WERI-Rb-1 (cell line): ENCODE measurements around the gene ZC3H14.

Experiments
- DNase-seq: peaks from one replicate; pipeline ENCODE4 v3.0.0-alpha.2; 2020
- H3K27ac ChIP-seq: fragments of 250-450 bp; sonication (Bioruptor Pico); 2 replicates; pipeline ENCODE4 v1.5.1; 2020; ENCODE audit warnings: mild to moderate bottlenecking, moderate library complexity
- H3K27me3 ChIP-seq: fragments of 250-450 bp; sonication (Bioruptor Pico); 2 replicates; pipeline ENCODE4 v1.5.1; 2021; ENCODE audit warnings: mild to moderate bottlenecking, low read depth, moderate library complexity; ENCODE audit not compliant: insufficient read depth, severe bottlenecking
- H3K36me3 ChIP-seq: fragments of 250-450 bp; sonication (Bioruptor Pico); 2 replicates; pipeline ENCODE4 v1.5.1; 2020; ENCODE audit warnings: mild to moderate bottlenecking, moderate library complexity
- H3K4me3 ChIP-seq: 2 replicates; pipeline ENCODE4 v1.5.1; 2011; ENCODE audit warnings: low read depth, mild to moderate bottlenecking, control low read depth, low read length
- H3K9me3 ChIP-seq: fragments of 250-450 bp; sonication (Bioruptor Pico); 2 replicates; pipeline ENCODE4 v1.5.1; 2021; ENCODE audit warnings: mild to moderate bottlenecking, moderate library complexity; ENCODE audit not compliant: severe bottlenecking
- TF ChIP-seq, protein P1 (sequence below): IDR thresholded peaks from 2 replicates; pipeline ENCODE4 v1.5.1; 2011; ENCODE audit warnings: low read depth, mild to moderate bottlenecking, control low read depth, inconsistent platforms, low read length

ZC3H14 gene

DNA sequence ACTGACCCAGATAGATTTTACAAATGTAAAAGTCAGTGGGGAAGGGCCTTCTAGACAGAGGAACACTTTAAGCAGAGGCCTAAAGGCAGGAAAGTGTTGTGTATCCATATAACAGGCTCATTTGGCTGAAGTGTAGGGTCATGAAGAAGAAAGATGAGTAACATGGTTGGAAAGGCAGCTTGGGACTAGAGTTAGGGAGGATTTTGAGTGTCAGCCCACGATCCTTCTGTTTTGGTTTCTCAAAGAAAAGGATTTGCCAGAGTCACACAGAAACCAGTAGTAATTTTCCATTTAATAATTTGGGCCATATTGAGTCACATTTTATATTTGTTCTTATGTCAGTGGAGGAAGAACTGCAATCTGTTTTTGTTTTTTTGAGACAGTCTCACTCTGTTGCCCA lies 76.4 kb downstream of the ZC3H14 start:
- H3K27me3 ChIP-seq = no peaks in the 10 kb centered on the region
- H3K4me3 ChIP-seq = no peak overlapping the region
- DNase-seq = no peak
- H3K9me3 ChIP-seq = no peaks in the 10 kb centered on the region
- TF ChIP-seq, protein P1, sequence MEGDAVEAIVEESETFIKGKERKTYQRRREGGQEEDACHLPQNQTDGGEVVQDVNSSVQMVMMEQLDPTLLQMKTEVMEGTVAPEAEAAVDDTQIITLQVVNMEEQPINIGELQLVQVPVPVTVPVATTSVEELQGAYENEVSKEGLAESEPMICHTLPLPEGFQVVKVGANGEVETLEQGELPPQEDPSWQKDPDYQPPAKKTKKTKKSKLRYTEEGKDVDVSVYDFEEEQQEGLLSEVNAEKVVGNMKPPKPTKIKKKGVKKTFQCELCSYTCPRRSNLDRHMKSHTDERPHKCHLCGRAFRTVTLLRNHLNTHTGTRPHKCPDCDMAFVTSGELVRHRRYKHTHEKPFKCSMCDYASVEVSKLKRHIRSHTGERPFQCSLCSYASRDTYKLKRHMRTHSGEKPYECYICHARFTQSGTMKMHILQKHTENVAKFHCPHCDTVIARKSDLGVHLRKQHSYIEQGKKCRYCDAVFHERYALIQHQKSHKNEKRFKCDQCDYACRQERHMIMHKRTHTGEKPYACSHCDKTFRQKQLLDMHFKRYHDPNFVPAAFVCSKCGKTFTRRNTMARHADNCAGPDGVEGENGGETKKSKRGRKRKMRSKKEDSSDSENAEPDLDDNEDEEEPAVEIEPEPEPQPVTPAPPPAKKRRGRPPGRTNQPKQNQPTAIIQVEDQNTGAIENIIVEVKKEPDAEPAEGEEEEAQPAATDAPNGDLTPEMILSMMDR = no peak
- H3K36me3 ChIP-seq = peaks cover 17% of the 10 kb centered on the region
- H3K27ac ChIP-seq = no peak overlapping the region

DNA sequence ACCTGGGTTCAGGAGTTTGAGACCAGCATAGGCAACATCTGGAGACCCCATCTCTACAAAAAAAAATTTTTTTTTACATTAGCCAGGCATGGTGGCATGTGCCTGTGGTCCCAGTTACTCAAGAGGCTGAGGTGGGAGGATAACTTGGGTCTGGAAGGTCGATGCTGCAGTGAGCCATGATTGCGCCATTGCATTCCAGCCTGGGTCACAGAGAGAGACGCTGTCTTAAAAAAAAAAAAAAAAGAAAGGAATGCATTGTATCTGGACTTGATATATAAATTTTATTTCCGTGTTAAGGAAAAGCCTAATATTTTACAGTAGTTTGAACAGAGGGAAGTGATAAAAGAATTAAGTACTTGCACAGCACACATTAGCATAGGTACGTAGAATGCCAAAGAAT lies 97.2 kb downstream of the ZC3H14 start:
- H3K27me3 ChIP-seq = no peaks in the 10 kb centered on the region
- H3K9me3 ChIP-seq = no peaks in the 10 kb centered on the region
- TF ChIP-seq, protein P1 = no peak
- DNase-seq = no peak
- H3K4me3 ChIP-seq = no peak overlapping the region
- peaks cover 40% of the 10 kb centered on the region for H3K36me3 ChIP-seq
- no peak overlapping the region for H3K27ac ChIP-seq

DNA sequence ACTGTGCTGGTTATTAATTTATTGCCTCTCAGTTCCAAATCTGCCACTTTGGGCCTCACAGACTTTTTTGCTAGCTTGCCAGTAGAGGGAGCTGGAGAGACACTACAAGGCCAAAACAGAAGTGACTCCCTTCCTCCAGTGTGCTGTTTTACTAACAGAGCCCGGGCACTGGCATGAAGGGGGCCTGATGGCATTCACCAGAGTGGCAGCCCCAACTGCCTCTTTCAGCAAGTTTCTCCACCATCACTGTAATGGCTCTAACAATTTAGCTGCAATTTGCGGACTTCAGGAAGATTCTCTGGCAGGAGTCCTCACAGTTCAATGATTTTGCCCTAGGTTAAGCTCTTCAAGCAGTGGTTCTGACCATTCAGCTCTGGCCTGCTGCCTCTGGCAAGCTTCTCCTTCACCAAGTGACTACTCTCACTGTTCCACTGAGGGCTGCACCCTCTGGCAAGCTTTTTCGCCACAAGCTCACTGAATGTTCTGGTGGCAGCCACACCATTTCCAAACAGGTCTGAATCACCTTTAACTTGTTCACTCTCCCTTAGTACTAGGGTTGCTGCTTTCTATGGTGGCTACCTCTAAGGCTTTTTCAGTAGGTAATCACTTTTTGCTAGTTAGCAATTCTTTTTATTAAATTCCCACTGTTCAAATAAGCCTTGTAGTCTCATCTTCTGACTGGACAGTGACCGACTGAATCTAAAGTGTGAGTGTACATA lies 104.9 kb downstream of the ZC3H14 start:
- Histone ChIP-seq H3K9me3 (no peaks in the 10 kb centered on the region), H3K27me3 (no peaks in the 10 kb centered on the region), H3K27ac (peak overlapping the region; percentile 39; the same call in 1 of the 2 replicates), H3K4me3 (no peak overlapping the region), H3K36me3 (peaks cover 6% of the 10 kb centered on the region)
- peak; percentile 55 for DNase-seq
- TF ChIP-seq, protein P1 = peak; percentile 88

DNA sequence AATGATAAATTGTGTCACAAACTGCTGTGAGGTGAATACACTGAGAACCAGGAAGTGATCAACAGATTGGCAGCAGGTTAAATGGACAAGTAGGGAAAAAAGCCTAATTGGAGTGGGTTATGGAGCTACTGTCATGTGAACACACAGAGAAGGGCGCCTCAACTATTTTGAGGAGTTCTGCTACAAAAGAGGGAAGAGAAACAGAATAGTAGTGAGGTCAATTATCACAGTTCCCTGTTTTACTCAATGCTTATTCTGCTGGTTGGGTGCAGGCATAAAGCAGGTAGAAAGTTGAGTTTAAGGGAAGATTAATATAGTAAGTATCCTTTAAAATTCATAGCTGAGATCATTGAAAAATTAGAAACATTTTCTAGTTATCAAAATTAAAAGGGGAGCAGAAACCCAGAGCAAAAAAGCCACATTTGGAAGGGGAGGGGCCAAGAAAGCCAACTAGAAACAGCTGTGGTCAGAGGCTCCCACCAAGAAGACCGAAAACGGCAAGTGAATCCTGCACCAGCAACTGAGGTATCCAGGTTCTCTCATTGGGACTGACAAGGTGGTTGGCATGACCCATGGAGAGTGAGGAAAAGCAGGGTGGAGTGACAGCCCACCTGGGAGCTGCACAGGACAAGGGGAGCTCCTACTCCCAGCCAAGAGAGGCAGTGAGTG lies 105.7 kb downstream of the ZC3H14 start:
- TF ChIP-seq, protein P1 = no peak
- no peak for DNase-seq
- no peak overlapping the region for H3K4me3 ChIP-seq
- H3K27me3 ChIP-seq = no peaks in the 10 kb centered on the region
- H3K9me3 ChIP-seq = no peaks in the 10 kb centered on the region
- H3K27ac ChIP-seq = no peak overlapping the region
- peaks cover 4% of the 10 kb centered on the region for H3K36me3 ChIP-seq

DNA sequence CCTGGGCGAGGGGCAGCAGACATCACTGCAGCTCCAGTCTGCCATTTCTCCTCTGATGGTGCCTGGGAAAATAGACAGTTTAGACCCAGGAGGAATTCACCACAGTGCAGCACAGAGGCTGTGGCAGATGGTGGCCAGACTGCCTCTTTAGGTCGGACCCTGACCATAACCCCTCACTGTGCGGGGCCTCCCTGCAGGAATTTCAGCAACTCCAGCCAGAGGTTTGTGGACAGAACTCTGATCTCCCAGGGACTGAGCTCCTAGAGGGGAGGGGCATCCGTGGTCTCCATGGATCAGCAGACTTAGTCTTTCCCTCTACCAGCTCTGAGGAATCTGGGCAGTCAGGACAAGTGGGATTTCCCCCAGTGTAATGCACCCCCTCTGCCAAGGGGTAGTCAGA lies 106.5 kb downstream of the ZC3H14 start:
- DNase-seq = peak; percentile 12
- no peaks in the 10 kb centered on the region for H3K9me3 ChIP-seq
- H3K27ac ChIP-seq = no peak overlapping the region
- H3K36me3 ChIP-seq = peaks cover 9% of the 10 kb centered on the region
- TF ChIP-seq, protein P1 = no peak
- no peak overlapping the region for H3K4me3 ChIP-seq
- H3K27me3 ChIP-seq = no peaks in the 10 kb centered on the region
